NCI-H2029 treated with DMSO at 0.1 percent for 48 hours (cell line): ENCODE data around the gene PSTPIP1.
A peak's percentile ranks its signal among the peaks of the same experiment; 100 is the strongest.

Source experiments
- DNase-seq: peaks from one replicate; lab custom pipeline; 2025; lab: John Stamatoyannopoulos, UW

PSTPIP1 gene

GRCh38 chr15:77044228-77045042 lies 49.5 kb downstream of the PSTPIP1 start:
- no peak for DNase-seq

GRCh38 chr15:77045985-77046384 lies 51.1 kb downstream of the PSTPIP1 start:
- no peak for DNase-seq

- DNase-seq = no peak
Observed at GRCh38 chr15:77046704-77047412, 51.9 kb downstream of the PSTPIP1 start.

- no peak for DNase-seq
Observed at GRCh38 chr15:77048135-77048876, 53.4 kb downstream of the PSTPIP1 start.

- no peak for DNase-seq
Observed at GRCh38 chr15:77052556-77052955, 57.6 kb downstream of the PSTPIP1 start.

- DNase-seq = no peak
Observed at GRCh38 chr15:77053709-77054108, 58.8 kb downstream of the PSTPIP1 start.

GRCh38 chr15:77057072-77057471 lies 62.1 kb downstream of the PSTPIP1 start:
- no peak for DNase-seq

- DNase-seq = no peak
Observed at GRCh38 chr15:77057685-77058084, 62.8 kb downstream of the PSTPIP1 start.

- no peak for DNase-seq
Observed at GRCh38 chr15:77058468-77058867, 63.5 kb downstream of the PSTPIP1 start.

- DNase-seq = no peak
Observed at GRCh38 chr15:77059786-77060361, 64.9 kb downstream of the PSTPIP1 start.

GRCh38 chr15:77060546-77060945 lies 65.6 kb downstream of the PSTPIP1 start:
- DNase-seq = no peak

GRCh38 chr15:77063249-77063648 lies 68.3 kb downstream of the PSTPIP1 start:
- DNase-seq = no peak

- no peak for DNase-seq
Observed at GRCh38 chr15:77064063-77064462, 69.1 kb downstream of the PSTPIP1 start.

- no peak for DNase-seq
Observed at GRCh38 chr15:77064539-77065308, 69.8 kb downstream of the PSTPIP1 start.

GRCh38 chr15:77066971-77067690 lies 72.2 kb downstream of the PSTPIP1 start:
- peak; percentile 9 for DNase-seq

GRCh38 chr15:77067691-77068367 lies 72.9 kb downstream of the PSTPIP1 start:
- no peak for DNase-seq

GRCh38 chr15:77068633-77069032 lies 73.7 kb downstream of the PSTPIP1 start:
- no peak for DNase-seq

- DNase-seq = peak; percentile 24
Observed at GRCh38 chr15:77069521-77070121, 74.7 kb downstream of the PSTPIP1 start.

- no peak for DNase-seq
Observed at GRCh38 chr15:77070180-77070494, 75.2 kb downstream of the PSTPIP1 start.
